ENCODE data around the gene PGC. TPM values are rescaled to one million over a fixed set of nuclear protein-coding genes. Genes with fewer than 3 reads are reported as not detected.

Gene PGC
- total RNA-seq, 1 donor from 2014 or later: not detected

DNA sequence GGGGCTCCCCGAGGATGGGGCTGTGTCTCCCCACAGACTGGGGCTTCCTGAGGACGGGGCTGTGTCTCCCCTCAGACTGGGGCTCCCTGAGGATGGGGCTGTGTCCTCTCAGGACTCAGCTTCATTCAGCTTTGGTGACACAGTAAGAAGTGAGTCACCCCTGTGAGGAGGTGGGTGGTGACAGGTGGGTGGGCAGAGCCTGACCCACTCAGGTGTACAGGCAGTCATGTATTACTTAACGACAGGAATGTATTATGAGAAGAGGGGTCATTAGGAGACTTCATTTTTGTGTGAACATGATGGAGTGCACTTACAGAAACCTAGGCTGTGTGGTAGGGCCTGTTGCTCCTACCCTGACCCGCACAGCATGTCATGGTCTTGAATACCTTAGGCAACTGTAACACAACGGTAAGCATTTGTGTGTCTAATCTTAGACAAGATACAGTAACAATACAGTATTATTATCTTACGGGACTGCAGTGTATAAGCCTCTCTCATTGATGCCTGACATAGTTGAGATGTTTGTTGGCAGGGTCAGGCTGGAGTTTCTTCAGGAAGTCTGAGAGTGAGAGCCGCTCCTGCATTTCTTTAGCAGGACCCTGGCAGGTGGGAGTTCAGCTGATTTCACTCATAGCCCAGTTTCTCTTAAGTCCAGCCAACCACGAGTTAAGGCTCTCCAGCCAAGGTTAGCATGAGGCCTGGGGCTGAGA lies 10.9 kb upstream of the PGC start:
- DNase-seq: no peak
- no peaks in the 10 kb centered on the region for H3K4me1 Mint-ChIP-seq (ENCODE audit: low read depth, unreplicated experiment)
- peaks cover 3% of the 10 kb centered on the region for H3K9me3 Mint-ChIP-seq (ENCODE audit: unreplicated experiment)
- TF ChIP-seq CTCF (IDR thresholded peaks at IDR 0.05; ENCODE audit: partially characterized antibody, unreplicated experiment): no peak
- H3K4me3 Mint-ChIP-seq (ENCODE audit: unreplicated experiment): no peak overlapping the region
- peaks cover 8% of the 10 kb centered on the region for H3K27me3 Mint-ChIP-seq (ENCODE audit: unreplicated experiment)
- H3K36me3 Mint-ChIP-seq (ENCODE audit: unreplicated experiment): no peaks in the 10 kb centered on the region
- no peak overlapping the region for H3K27ac Mint-ChIP-seq (ENCODE audit: unreplicated experiment)

GRCh38 chr6:41757271-41757670 lies 10.1 kb upstream of the PGC start:
- Mint-ChIP-seq H3K27me3 (ENCODE audit: unreplicated experiment) (peaks cover 8% of the 10 kb centered on the region), H3K9me3 (ENCODE audit: unreplicated experiment) (peaks cover 3% of the 10 kb centered on the region), H3K4me1 (ENCODE audit: low read depth, unreplicated experiment) (no peaks in the 10 kb centered on the region), H3K36me3 (ENCODE audit: unreplicated experiment) (no peaks in the 10 kb centered on the region), H3K27ac (ENCODE audit: unreplicated experiment) (no peak overlapping the region), H3K4me3 (ENCODE audit: unreplicated experiment) (no peak overlapping the region)
- no peak for TF ChIP-seq CTCF (IDR thresholded peaks at IDR 0.05; ENCODE audit: partially characterized antibody, unreplicated experiment)
- no peak for DNase-seq

- no peak for TF ChIP-seq CTCF (IDR thresholded peaks at IDR 0.05; ENCODE audit: partially characterized antibody, unreplicated experiment)
- Mint-ChIP-seq H3K4me3 (ENCODE audit: unreplicated experiment) (no peak overlapping the region), H3K27ac (ENCODE audit: unreplicated experiment) (no peak overlapping the region), H3K36me3 (ENCODE audit: unreplicated experiment) (no peaks in the 10 kb centered on the region), H3K4me1 (ENCODE audit: low read depth, unreplicated experiment) (no peaks in the 10 kb centered on the region), H3K9me3 (ENCODE audit: unreplicated experiment) (peaks cover 3% of the 10 kb centered on the region), H3K27me3 (ENCODE audit: unreplicated experiment) (peaks cover 8% of the 10 kb centered on the region)
- no peak for DNase-seq
Observed at GRCh38 chr6:41756354-41756753, 9.2 kb upstream of the PGC start.

DNA sequence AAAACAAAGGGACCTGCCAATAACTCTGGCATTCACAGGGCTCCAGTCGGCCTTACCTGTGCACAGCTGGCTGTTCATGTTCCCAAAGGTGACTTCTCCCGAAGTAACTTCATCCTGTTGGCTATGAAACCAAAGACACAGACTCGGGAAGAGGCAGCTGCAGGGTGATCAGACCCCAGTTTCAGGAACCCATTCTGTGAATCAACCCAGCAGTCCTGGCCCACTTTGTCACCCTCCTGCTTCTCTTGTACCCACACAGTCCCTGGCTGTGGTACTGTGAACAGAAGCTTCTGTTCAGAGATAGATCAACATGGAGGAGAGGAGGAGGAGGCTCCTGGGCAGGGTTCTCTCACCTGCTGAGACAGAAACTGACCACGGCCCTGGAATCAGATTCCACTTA lies 8.7 kb upstream of the PGC start:
- no peak for TF ChIP-seq CTCF (IDR thresholded peaks at IDR 0.05; ENCODE audit: partially characterized antibody, unreplicated experiment)
- DNase-seq: no peak
- Mint-ChIP-seq H3K4me1 (ENCODE audit: low read depth, unreplicated experiment) (no peaks in the 10 kb centered on the region), H3K27ac (ENCODE audit: unreplicated experiment) (no peak overlapping the region), H3K27me3 (ENCODE audit: unreplicated experiment) (peaks cover 8% of the 10 kb centered on the region), H3K9me3 (ENCODE audit: unreplicated experiment) (peaks cover 3% of the 10 kb centered on the region), H3K36me3 (ENCODE audit: unreplicated experiment) (no peaks in the 10 kb centered on the region), H3K4me3 (ENCODE audit: unreplicated experiment) (no peak overlapping the region)

DNA sequence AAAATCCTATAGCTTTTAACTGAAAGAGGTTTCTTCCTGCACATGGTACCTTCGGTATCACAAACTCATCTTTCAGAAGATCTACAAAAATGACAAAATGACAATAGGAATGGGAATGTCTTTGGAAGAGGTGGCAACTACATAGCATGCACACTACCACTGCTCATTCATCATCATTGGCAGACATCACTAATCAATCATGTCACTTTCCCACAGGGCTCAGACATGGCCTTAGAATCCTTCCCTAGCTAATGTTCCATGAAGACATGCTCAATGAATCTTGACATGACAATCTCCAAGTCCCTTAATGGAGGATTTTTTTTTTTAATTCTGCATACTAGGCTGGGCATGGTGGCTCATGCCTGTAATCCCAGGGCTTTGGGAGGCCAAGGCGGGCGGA lies 3.2 kb upstream of the PGC start:
- DNase-seq: no peak
- Mint-ChIP-seq H3K27me3 (ENCODE audit: unreplicated experiment) (peaks cover 6% of the 10 kb centered on the region), H3K36me3 (ENCODE audit: unreplicated experiment) (no peaks in the 10 kb centered on the region), H3K27ac (ENCODE audit: unreplicated experiment) (no peak overlapping the region), H3K4me3 (ENCODE audit: unreplicated experiment) (no peak overlapping the region), H3K4me1 (ENCODE audit: low read depth, unreplicated experiment) (no peaks in the 10 kb centered on the region), H3K9me3 (ENCODE audit: unreplicated experiment) (peaks cover 1% of the 10 kb centered on the region)
- no peak for TF ChIP-seq CTCF (IDR thresholded peaks at IDR 0.05; ENCODE audit: partially characterized antibody, unreplicated experiment)
